Activated CD4-positive, alpha-beta T cell treated with anti-CD3 and anti-CD28 coated beads, Interleukin-2, Interleukin-4, amounts not matched to agents 100 ng/mL and 50 ng/mL, durations not matched to agents 16 hours and 8 hours (primary cell): ENCODE data around the gene EEF1B2.
A peak's percentile ranks its signal among the peaks of the same experiment; 100 is the strongest.
"Not testable (repeated sequence)": the region's sequence is repeated elsewhere in the genome, so short reads cannot be mapped to it uniquely, and the experiment has no call there.

ENCODE experiments used
- DNase-seq: peaks from one replicate; pipeline ENCODE4 v3.0.0-alpha.2; 2020; ENCODE audit warnings: low spot score

EEF1B2 gene

GRCh38 chr2:206164261-206164862 is 4.7 kb downstream of the EEF1B2 start:
- DNase-seq, result peak; percentile 33

- not testable (repeated sequence) for DNase-seq
Observed at GRCh38 chr2:206168230-206168629, 8.5 kb downstream of the EEF1B2 start.

GRCh38 chr2:206171624-206172397 is 12.1 kb downstream of the EEF1B2 start:
- DNase-seq, result not testable (repeated sequence)

GRCh38 chr2:206173147-206173546 is 13.5 kb downstream of the EEF1B2 start:
- DNase-seq, result no peak

- no peak for DNase-seq
Observed at GRCh38 chr2:206176121-206176520, 16.4 kb downstream of the EEF1B2 start.

GRCh38 chr2:206176901-206177300 is 17.2 kb downstream of the EEF1B2 start:
- no peak for DNase-seq

- DNase-seq, result not testable (repeated sequence)
Observed at GRCh38 chr2:206181526-206181925, 21.8 kb downstream of the EEF1B2 start.

- no peak for DNase-seq
Observed at GRCh38 chr2:206189691-206190090, 30.0 kb downstream of the EEF1B2 start.

- DNase-seq, result no peak
Observed at GRCh38 chr2:206190111-206190510, 30.4 kb downstream of the EEF1B2 start.

- no peak for DNase-seq
Observed at GRCh38 chr2:206190689-206191088, 31.0 kb downstream of the EEF1B2 start.

GRCh38 chr2:206192157-206192556 is 32.5 kb downstream of the EEF1B2 start:
- no peak for DNase-seq

- DNase-seq, result no peak
Observed at GRCh38 chr2:206193671-206194357, 34.1 kb downstream of the EEF1B2 start.

- no peak for DNase-seq
Observed at GRCh38 chr2:206198677-206199076, 39.0 kb downstream of the EEF1B2 start.

- DNase-seq, result no peak
Observed at GRCh38 chr2:206201075-206201848, 41.6 kb downstream of the EEF1B2 start.

GRCh38 chr2:206202446-206202845 is 42.8 kb downstream of the EEF1B2 start:
- DNase-seq, result no peak

- no peak for DNase-seq
Observed at GRCh38 chr2:206203331-206203730, 43.6 kb downstream of the EEF1B2 start.

GRCh38 chr2:206204710-206205109 is 45.0 kb downstream of the EEF1B2 start:
- no peak for DNase-seq

GRCh38 chr2:206207316-206207715 is 47.6 kb downstream of the EEF1B2 start:
- not testable (repeated sequence) for DNase-seq

- no peak for DNase-seq
Observed at GRCh38 chr2:206208900-206209299, 49.2 kb downstream of the EEF1B2 start.

GRCh38 chr2:206211657-206212255 is 52.1 kb downstream of the EEF1B2 start:
- no peak for DNase-seq
